Measurements from ENCODE around the gene PACSIN2. TPM values are rescaled to one million over a fixed set of nuclear protein-coding genes. Genes with fewer than 3 reads are reported as not detected.

The PACSIN2 gene
- total RNA-seq, 1 donor from 2014 or later, result 63.0 TPM

GRCh38 chr22:42895087-42895486, 119.9 kb downstream of the PACSIN2 start:
- DNase-seq (ENCODE audit: low read depth), result no peak
- TF ChIP-seq, protein P1, sequence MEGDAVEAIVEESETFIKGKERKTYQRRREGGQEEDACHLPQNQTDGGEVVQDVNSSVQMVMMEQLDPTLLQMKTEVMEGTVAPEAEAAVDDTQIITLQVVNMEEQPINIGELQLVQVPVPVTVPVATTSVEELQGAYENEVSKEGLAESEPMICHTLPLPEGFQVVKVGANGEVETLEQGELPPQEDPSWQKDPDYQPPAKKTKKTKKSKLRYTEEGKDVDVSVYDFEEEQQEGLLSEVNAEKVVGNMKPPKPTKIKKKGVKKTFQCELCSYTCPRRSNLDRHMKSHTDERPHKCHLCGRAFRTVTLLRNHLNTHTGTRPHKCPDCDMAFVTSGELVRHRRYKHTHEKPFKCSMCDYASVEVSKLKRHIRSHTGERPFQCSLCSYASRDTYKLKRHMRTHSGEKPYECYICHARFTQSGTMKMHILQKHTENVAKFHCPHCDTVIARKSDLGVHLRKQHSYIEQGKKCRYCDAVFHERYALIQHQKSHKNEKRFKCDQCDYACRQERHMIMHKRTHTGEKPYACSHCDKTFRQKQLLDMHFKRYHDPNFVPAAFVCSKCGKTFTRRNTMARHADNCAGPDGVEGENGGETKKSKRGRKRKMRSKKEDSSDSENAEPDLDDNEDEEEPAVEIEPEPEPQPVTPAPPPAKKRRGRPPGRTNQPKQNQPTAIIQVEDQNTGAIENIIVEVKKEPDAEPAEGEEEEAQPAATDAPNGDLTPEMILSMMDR (conservative IDR thresholded peaks at IDR 0.05; ENCODE audit: low read depth, low read length), result no peak

GRCh38 chr22:42893371-42894150, 121.4 kb downstream of the PACSIN2 start:
- no peak for DNase-seq (ENCODE audit: low read depth)
- TF ChIP-seq, protein P1 (conservative IDR thresholded peaks at IDR 0.05; ENCODE audit: low read depth, low read length), result no peak
- H3K4me3 ChIP-seq (ENCODE audit: low read depth, low read length), result no peak overlapping the region

More at GRCh38 chr22:42895087-42895486, 119.9 kb downstream of the PACSIN2 start:
- H3K4me3 ChIP-seq (ENCODE audit: low read depth, low read length), result no peak overlapping the region

- no peak overlapping the region for H3K4me3 ChIP-seq (ENCODE audit: low read depth, low read length)
- no peak for DNase-seq (ENCODE audit: low read depth)
- TF ChIP-seq, protein P1 (conservative IDR thresholded peaks at IDR 0.05; ENCODE audit: low read depth, low read length), result no peak
These were observed 122.2 kb downstream of the PACSIN2 start for GRCh38 chr22:42892571-42893316.

DNA sequence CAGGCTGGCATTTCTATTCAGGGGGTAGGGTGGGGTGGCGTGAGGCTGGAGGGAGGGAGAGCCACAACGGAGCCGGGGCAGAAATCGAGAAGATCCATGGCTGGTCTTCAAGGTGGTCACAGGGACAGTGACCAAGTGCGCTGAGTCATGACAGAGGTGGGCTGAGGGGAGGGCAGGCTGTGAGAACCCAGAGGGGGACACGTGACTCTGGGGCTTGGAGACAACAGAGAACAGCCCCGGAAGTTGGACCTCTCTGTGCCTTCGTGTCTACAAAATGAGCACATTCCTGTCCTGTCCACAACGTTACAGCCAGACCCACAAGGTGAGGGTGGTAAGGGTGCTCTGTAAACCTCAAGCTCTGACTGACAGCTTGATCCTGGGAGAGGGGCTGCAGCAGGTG, 122.8 kb downstream of the PACSIN2 start:
- no peak for DNase-seq (ENCODE audit: low read depth)
- no peak overlapping the region for H3K4me3 ChIP-seq (ENCODE audit: low read depth, low read length)
- TF ChIP-seq, protein P1 (conservative IDR thresholded peaks at IDR 0.05; ENCODE audit: low read depth, low read length), result no peak

- TF ChIP-seq, protein P1 (conservative IDR thresholded peaks at IDR 0.05; ENCODE audit: low read depth, low read length), result no peak
- H3K4me3 ChIP-seq (ENCODE audit: low read depth, low read length), result no peak overlapping the region
- DNase-seq (ENCODE audit: low read depth), result no peak
These were observed 123.3 kb downstream of the PACSIN2 start for GRCh38 chr22:42891696-42892095.

GRCh38 chr22:42891008-42891407, 123.9 kb downstream of the PACSIN2 start:
- no peak for DNase-seq (ENCODE audit: low read depth)

More at GRCh38 chr22:42891008-42891407, 123.9 kb downstream of the PACSIN2 start:
- TF ChIP-seq, protein P1 (conservative IDR thresholded peaks at IDR 0.05; ENCODE audit: low read depth, low read length), result no peak
- no peak overlapping the region for H3K4me3 ChIP-seq (ENCODE audit: low read depth, low read length)
